GM12874 (cell line): ENCODE measurements around the gene POLR2E.

Source experiments
- CTCF ChIP-seq: IDR thresholded peaks from 2 replicates; pipeline ENCODE4 v1.5.1; 2011; ENCODE audit warnings: low read depth, mild to moderate bottlenecking, control low read depth, low read length, moderate library complexity; ENCODE audit not compliant: insufficient read depth

The POLR2E gene

GRCh38 chr19:1041835-1042685, 53.1 kb downstream of the POLR2E start:
- no peak for TF ChIP-seq CTCF

GRCh38 chr19:1041272-1041834, 53.8 kb downstream of the POLR2E start:
- TF ChIP-seq CTCF: no peak

GRCh38 chr19:1040476-1041271, 54.5 kb downstream of the POLR2E start:
- TF ChIP-seq CTCF: no peak

- TF ChIP-seq CTCF: no peak
Observed at GRCh38 chr19:1039646-1040475, 55.3 kb downstream of the POLR2E start, which contains the start of gene ABCA7. ABCA7 (plus strand) TSS chr19:1040107; CDS start chr19:1041362, 1,255 bp downstream.

- no peak for TF ChIP-seq CTCF
Observed at GRCh38 chr19:1038978-1039645, 56.1 kb downstream of the POLR2E start.

GRCh38 chr19:1037621-1038064, 57.5 kb downstream of the POLR2E start:
- TF ChIP-seq CTCF: no peak
